KOPT-K1 (cell line): ENCODE results near the gene OR10H4.
"Not testable (repeated sequence)": the region's sequence is repeated elsewhere in the genome, so short reads cannot be mapped to it uniquely, and the experiment has no call there.

ENCODE experiments used
- H3K27ac ChIP-seq: fragments of 200-600 bp; sonication (generic); 2 replicates; pipeline ENCODE4 v1.5.1; 2016; ENCODE audit warnings: antibody characterized with exemption, mild to moderate bottlenecking, low read depth, low read length; ENCODE audit not compliant: poor library complexity, severe bottlenecking
- H3K36me3 ChIP-seq: fragments of 200-600 bp; sonication (generic); 2 replicates; pipeline ENCODE4 v1.5.1; 2017; ENCODE audit warnings: antibody characterized with exemption, mild to moderate bottlenecking, low read length, moderate library complexity; ENCODE audit not compliant: insufficient read depth
- H3K9me3 ChIP-seq: fragments of 200-600 bp; sonication (generic); 2 replicates; pipeline ENCODE4 v1.5.1; 2017; ENCODE audit warnings: antibody characterized with exemption, low read length, mild to moderate bottlenecking; ENCODE audit not compliant: insufficient read depth, poor library complexity, severe bottlenecking

OR10H4 gene, protein sequence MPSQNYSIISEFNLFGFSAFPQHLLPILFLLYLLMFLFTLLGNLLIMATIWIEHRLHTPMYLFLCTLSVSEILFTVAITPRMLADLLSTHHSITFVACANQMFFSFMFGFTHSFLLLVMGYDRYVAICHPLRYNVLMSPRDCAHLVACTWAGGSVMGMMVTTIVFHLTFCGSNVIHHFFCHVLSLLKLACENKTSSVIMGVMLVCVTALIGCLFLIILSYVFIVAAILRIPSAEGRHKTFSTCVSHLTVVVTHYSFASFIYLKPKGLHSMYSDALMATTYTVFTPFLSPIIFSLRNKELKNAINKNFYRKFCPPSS

DNA sequence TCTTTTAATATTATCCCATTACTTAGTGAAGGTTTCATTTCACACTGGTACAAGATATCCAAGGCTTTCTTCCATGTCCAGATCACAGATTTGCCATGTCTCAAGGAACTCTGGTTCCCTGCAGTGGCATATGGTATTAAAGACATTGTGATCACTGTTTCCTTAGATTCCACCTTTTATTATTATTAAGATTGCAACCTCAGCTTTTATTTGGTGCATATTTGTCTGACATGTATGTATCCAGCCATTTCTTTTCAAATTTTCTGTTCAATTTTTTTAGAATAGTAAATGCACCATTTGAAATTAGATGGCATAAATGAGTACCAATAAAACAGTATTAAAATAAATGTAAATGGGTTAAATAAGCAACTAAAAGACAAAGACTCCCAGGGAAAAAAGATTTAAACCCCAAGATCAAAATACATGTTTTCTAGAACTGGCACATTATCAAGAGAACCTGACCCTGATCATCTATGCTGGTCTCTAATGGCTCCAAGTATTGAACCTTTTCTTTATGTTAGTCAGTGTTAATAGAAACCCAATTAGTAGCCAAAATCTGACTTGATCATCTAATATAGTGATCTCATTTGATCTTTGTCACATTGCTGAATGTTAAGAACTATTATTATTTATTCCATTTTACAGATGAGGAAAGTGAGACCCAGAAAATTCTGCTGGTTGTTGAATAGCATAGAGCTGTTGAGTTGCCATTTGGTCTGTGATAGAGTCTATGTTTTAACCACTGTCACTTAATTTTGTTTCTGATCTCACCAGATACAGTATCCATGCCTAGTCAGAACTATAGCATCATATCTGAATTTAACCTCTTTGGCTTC, at the start of gene OR10H4:
OR10H4 (plus strand) TSS at position 786 of the 836 bp plus-strand sequence; CDS start at position 786, 0 bp downstream.
- Histone ChIP-seq H3K27ac (no peak within 1 kb of the TSS), H3K9me3 (peaks cover 24% of the 10 kb centered on the region), H3K36me3 (no peaks in the 10 kb centered on the region)

- H3K36me3 ChIP-seq, H3K27ac ChIP-seq: not testable (repeated sequence)
- H3K9me3 ChIP-seq: peaks cover 26% of the 10 kb centered on the region
Observed at GRCh38 chr19:15899561-15899960, 49.2 kb upstream of the OR10H4 start.

DNA sequence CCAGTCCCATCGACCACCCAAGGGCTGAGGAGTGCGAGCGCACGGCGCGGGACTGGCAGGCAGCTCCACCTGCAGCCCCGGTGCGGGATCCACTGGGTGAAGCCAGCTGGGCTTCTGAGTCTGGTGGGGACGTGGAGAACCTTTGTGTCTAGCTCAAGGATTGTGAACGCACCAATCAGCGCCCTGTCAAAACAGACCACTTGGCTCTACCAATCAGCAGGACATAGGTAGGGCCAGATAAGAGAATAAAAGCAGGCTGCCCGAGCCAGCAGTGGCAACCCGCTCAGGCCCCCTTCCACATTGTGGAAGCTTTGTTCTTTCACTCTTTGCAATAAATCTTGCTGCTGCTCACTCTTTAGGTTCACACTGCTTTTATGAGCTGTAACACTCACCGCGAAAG, 48.8 kb upstream of the OR10H4 start:
- H3K9me3 ChIP-seq: peaks cover 31% of the 10 kb centered on the region

DNA sequence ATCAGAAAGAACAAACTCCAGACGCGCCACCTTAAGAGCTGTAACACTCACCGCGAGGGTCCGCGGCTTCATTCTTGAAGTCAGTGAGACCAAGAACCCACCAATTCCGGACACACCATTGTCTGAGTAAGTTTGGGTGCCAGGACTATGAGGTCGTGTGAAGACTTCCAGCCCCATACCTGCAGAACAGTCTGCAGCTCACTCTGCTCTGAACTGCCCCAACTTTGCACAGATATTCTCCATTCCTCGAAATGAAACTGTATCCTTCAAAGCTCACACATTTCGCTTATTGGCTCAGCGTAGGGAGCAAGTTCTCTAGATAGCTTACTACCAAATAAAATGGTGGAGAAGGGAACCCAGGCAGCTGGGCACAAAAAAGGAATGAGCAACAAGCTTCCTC, 48.3 kb upstream of the OR10H4 start:
- Histone ChIP-seq H3K9me3 (peaks cover 33% of the 10 kb centered on the region), H3K36me3 (peaks cover 4% of the 10 kb centered on the region; the same call in 1 of the 2 replicates), H3K27ac (peak overlapping the region; percentile 63)

More for the DNA sequence above, 48.8 kb upstream of the OR10H4 start:
- peak overlapping the region; percentile 63 for H3K27ac ChIP-seq
- not testable (repeated sequence) for H3K36me3 ChIP-seq

- Histone ChIP-seq H3K9me3 (peaks cover 33% of the 10 kb centered on the region), H3K27ac (no peak overlapping the region)
Observed at GRCh38 chr19:15902254-15902653, 46.6 kb upstream of the OR10H4 start.

GRCh38 chr19:15902898-15903297, 45.9 kb upstream of the OR10H4 start:
- H3K9me3 ChIP-seq: peaks cover 33% of the 10 kb centered on the region
- not testable (repeated sequence) for H3K27ac ChIP-seq, H3K36me3 ChIP-seq

More at GRCh38 chr19:15902254-15902653, 46.6 kb upstream of the OR10H4 start:
- H3K36me3 ChIP-seq: peaks cover 4% of the 10 kb centered on the region; the same call in 1 of the 2 replicates

- peaks cover 4% of the 10 kb centered on the region; the same call in 1 of the 2 replicates for H3K36me3 ChIP-seq
- H3K9me3 ChIP-seq: peaks cover 33% of the 10 kb centered on the region
- H3K27ac ChIP-seq: no peak overlapping the region
Observed at GRCh38 chr19:15905026-15905425, 43.8 kb upstream of the OR10H4 start.

- H3K36me3 ChIP-seq: no peaks in the 10 kb centered on the region
- no peak overlapping the region for H3K27ac ChIP-seq
- H3K9me3 ChIP-seq: peaks cover 26% of the 10 kb centered on the region
Observed at GRCh38 chr19:15911599-15912235, 37.1 kb upstream of the OR10H4 start.

- no peaks in the 10 kb centered on the region for H3K36me3 ChIP-seq
- peaks cover 31% of the 10 kb centered on the region for H3K9me3 ChIP-seq
- H3K27ac ChIP-seq: no peak overlapping the region
Observed at GRCh38 chr19:15913384-15913783, 35.4 kb upstream of the OR10H4 start.

DNA sequence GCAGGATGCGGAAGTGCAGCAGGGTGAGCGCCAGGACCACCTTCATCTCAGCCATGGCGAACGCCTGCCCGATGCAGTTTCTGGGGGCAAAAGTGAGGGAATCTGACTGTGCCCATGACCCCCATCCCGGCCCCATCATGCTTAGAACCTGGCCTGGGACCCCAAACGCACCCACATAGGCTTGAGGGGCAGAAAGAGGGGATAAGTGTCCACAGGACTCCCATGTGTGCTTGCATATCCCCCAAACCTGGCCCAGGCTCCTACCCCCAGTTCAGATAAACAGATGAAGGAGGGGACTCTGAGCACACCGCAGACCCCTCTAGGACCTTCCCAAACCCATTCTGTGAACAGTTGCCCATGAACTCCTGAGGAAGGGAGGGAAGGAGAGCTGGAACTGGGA, 35.0 kb upstream of the OR10H4 start:
- peaks cover 31% of the 10 kb centered on the region for H3K9me3 ChIP-seq
- H3K27ac ChIP-seq: no peak overlapping the region
- H3K36me3 ChIP-seq: no peaks in the 10 kb centered on the region

GRCh38 chr19:15915109-15915508, 33.7 kb upstream of the OR10H4 start:
- H3K36me3 ChIP-seq: no peaks in the 10 kb centered on the region
- H3K9me3 ChIP-seq: peaks cover 31% of the 10 kb centered on the region
- H3K27ac ChIP-seq: no peak overlapping the region

- Histone ChIP-seq H3K27ac (no peak overlapping the region), H3K36me3 (no peaks in the 10 kb centered on the region), H3K9me3 (peaks cover 27% of the 10 kb centered on the region)
Observed at GRCh38 chr19:15919243-15919642, 29.6 kb upstream of the OR10H4 start.

DNA sequence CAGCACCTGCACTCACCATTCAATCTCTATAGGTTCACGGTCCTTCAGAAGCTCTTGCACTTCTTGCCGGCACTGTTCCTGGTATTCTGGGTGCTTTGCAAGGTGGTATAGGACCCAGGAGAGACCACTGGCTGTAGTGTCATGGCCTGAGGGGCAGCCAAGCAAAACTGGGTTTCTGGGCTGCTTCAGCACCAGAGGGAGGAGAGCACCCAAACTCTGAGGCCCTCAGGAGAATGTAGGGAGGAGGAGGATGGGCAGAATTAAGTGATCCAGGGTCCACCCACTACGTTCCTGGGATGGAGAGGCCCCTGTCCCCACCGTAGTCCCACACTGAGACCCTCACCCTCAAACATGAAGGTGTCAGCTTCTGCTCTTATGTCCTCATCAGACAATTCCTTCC, 26.8 kb upstream of the OR10H4 start:
- Histone ChIP-seq H3K27ac (no peak overlapping the region), H3K9me3 (peaks cover 2% of the 10 kb centered on the region), H3K36me3 (no peaks in the 10 kb centered on the region)

DNA sequence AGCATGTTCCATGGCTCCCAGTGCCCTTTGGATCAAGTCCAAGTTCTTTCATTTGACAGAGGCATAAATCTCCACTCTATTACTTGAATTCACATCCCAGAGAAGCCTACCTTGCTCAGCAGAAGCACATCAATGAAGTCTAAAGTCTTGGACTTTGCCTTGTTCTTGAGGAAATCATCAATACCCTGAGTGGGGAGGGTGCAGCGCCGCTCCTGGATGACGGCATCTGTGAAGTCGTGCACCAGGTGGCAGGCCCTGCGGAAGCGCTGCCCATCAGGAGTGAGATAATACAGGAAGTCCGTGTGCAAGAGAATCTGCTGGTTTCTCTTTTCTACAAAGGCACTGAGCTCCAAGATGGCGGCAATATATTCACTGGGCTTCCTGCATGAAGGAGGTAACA, 25.1 kb upstream of the OR10H4 start:
- Histone ChIP-seq H3K9me3 (no peaks in the 10 kb centered on the region), H3K36me3 (no peaks in the 10 kb centered on the region), H3K27ac (no peak overlapping the region)

- no peaks in the 10 kb centered on the region for H3K36me3 ChIP-seq
- H3K9me3 ChIP-seq: no peaks in the 10 kb centered on the region
- H3K27ac ChIP-seq: no peak overlapping the region
Observed at GRCh38 chr19:15926484-15926883, 22.3 kb upstream of the OR10H4 start.
